ENCODE measurements around the gene GIPR.
"Not testable (repeated sequence)": the region's sequence is repeated elsewhere in the genome, so short reads cannot be mapped to it uniquely, and the experiment has no call there.

GIPR gene, protein sequence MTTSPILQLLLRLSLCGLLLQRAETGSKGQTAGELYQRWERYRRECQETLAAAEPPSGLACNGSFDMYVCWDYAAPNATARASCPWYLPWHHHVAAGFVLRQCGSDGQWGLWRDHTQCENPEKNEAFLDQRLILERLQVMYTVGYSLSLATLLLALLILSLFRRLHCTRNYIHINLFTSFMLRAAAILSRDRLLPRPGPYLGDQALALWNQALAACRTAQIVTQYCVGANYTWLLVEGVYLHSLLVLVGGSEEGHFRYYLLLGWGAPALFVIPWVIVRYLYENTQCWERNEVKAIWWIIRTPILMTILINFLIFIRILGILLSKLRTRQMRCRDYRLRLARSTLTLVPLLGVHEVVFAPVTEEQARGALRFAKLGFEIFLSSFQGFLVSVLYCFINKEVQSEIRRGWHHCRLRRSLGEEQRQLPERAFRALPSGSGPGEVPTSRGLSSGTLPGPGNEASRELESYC
- 1.1 to 7.7 (median 4.0) reads per million in 4 donors for total RNA-seq

DNA sequence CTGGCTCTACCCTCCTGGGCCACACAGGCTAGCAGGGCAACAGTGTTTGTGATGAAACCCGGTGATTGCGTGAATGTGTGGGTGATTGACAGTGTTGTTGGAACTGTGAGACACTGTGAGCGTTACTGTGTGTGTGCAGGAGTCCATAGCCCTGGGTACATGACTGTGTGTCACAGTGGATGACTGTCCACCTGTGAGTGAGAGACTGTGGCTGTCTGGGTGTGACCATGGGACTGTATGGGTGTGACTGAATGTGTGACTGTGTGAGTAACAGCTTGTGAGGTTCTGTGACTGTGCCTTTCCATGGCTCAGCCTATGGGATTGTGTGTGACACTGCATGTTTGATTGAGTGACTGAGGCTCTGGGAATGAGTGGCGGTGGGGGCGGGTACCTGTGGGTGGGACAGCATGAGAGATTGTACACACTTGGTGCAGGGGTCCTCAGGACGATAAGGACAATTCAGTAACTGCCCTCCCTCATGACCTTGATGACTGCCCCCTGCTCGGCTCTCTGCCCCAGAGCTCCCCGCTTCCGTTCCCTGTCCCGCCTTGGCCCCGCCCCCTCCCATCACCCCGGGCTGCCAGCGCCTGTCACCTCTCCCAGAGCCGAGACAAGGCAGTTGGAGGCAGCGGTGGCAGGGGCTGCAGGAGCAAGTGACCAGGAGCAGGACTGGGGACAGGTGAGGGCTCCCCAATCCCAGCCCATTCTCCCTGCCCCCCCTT is at the start of gene GIPR:
GIPR (plus strand) TSS at position 602 of the 722 bp plus-strand sequence. CDS start 1,300 bp downstream, outside the sequence.
- peak; percentile 25 to 69 (median 45) for DNase-seq

DNA sequence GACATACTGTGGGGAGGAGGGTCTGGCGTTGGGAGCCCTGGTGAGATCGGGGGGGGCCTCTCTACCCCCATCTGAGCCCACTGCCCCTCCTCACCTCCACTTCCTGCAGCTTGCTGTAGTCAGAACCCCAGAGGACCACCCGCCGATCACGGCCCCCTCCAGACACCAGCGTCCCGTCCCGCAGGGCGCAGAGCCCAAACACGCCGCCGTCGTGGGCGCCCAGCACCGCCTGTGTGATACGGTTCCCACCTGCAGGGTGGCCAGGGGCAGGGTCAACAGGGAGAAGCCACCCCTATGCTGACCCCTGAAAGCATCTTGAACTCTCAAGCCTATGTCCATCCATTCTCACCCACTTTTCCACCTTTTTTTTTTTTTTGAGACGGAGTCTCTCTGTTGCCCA is 46.6 kb upstream of the GIPR start:
- DNase-seq: no peak

DNA sequence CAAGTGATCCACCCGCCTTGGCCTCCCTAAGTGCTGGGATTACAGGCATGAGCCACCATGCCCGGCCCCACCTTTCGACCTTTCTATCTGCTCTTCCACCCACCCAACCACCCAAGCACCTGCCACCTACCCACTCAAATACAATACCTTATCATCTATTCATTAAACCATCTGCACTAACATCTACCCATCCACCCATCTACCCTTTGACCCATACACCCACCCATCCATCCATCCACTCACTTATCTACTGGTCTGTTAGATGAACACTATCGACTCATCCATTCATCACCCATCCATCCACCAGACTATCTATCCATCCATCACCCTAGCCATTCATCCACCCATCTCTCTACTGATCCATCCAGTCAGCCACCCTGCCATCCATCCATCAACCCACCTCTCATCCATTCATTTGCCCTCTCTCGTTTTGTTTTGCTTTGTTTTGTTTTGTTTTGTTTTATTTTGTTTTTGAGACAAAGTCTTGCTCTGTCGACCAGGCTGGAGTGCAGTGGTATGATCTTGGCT is 46.0 kb upstream of the GIPR start:
- DNase-seq: no peak

DNA sequence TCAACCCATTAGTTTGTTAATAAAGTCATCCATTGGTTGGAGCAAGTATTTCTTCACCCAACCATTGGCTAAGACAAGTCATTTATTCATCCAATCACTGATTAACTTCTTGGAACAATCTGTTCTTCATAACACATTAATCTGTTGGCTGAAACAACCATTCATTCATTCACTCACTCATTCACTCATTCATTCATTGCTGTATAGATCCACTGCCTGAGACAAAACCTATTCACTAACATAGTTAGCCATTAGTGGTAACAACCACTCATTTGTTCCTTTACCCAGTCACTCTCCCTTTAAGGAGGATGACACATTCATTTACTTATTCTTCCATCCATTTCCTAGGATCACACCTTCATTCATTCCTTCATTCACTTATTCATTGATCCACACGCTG is 44.0 kb upstream of the GIPR start:
- DNase-seq: no peak

DNA sequence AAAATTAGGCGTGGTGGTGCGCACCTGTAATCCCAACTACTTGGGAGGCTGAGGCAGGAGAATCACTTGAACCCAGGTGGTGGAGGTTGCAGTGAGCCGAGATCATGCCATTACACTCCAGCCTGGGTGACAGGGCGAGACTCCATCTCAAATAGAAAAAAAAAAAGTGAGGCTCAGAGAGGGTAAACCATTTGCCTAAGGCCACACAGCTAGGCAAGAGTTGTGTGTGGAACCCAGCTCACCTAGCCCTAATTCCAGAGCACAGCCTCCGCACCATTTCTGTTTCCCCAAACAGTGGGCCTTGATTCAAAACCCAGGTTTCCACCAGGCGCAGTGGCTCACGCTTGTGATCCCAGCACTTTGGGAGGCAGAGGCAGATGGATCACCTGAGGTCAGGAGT is 39.8 kb upstream of the GIPR start:
- DNase-seq: not testable (repeated sequence)

DNA sequence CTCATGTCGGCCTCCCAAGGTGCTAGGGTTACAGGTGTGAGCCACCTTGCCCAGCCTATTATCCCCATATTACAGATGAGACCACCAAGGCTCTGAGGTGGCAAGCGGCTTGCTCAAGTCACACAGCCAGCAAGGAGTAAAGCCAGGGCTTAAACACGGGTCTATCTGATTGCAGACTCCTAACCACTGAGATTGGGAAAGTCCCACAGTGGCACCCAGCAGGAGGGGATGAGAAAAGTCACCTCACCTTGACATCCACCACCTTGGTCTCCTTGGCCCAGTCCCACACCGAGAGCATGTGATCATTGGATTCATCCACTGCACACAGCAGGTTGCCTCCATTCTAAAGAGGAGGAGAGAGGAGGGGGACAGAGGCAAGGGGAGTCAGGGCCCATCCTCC is 38.3 kb upstream of the GIPR start:
- no peak for DNase-seq

DNA sequence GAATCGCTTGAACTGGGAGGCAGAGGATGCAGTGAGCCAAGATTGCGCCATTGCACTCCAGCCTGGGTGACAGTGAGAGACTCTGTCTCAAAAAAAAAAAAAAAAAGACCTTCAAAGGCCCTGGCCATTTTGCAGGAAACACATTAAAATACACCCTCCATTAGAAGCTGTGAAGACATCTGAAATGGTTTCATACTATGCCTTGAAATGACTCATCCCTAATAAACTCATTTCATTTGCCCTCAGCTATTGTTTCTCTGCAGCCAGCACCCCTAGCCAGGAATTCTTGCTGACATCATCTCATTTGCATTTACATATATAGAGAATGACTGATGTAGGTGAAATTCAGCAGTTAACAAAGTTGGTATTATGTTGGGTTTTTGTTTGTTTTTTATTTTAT is 37.6 kb upstream of the GIPR start:
- DNase-seq: peak in 1 of 5 donors; percentile 62

DNA sequence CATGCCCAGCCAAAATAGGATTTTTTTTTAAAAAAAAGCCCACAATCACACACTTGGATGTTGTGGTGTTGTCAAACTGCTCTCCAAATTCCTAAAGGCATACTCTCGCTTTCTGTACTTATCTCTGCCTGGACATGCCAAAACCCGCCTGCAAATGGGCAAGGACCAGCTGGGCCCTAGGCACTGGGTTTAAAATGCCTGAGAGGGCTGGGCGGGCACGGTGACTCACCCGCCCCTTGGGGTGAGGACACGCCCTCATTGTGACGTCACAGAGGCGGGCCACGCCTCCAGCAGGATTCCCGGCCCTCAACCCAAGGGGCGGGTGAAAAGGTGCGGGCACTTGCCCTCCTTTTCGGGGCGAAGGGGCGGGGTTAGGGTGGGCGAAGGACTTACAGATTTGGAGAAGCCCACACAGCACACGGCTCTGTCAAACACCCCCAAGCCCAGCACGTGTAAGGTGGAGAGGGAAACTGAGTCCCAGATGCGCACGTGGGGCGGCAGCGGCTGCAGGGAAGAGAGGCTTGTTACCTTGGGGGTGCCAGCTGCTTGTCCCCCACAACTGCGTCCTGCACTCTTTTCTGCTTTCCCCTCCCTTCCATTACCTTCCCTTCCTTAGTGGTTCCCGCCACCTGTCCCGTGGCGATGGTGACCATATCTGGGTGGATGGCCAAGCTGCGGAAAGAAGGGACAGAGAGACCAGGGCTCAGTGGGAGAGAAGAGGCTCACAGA is 35.4 kb upstream of the GIPR start:
- DNase-seq: no peak

DNA sequence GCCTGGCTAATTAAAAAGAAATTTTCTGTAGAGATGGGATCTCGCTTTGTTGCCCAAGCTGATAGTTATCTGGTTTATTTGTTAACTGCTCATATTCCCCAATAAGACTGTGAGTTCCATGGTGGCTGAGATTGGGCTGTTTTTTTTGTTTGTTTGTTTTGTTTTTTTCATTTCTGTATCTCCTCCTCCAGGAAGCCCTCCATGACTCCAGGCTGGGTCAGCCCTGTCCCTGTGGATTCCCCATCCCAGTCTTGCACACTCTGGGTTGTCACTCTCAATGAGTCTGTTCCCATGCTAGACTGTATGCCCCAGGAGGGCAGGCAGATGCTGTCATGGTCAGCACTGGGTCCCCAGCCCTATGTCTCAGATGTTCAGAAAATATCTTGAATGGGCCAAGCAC is 31.7 kb upstream of the GIPR start:
- DNase-seq: no peak

DNA sequence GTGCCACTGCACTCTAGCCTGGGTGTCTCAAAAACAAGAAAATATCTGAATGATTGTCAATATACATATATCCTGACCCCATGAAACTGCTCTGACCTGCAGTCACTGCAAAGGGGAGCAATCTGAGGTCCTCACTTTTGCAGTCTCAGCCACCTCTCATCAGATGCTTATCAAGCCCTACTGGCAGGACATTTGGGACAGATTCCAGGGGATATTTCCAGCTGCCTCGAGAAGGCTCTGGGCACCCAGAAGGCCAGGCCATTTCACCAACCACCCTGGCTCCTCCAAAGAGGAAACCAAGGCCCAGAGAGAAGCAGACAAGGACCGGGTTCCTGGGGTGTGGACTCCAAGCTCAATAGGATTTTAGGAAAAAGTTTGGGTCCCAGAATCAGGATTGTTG is 31.1 kb upstream of the GIPR start:
- no peak for DNase-seq

DNA sequence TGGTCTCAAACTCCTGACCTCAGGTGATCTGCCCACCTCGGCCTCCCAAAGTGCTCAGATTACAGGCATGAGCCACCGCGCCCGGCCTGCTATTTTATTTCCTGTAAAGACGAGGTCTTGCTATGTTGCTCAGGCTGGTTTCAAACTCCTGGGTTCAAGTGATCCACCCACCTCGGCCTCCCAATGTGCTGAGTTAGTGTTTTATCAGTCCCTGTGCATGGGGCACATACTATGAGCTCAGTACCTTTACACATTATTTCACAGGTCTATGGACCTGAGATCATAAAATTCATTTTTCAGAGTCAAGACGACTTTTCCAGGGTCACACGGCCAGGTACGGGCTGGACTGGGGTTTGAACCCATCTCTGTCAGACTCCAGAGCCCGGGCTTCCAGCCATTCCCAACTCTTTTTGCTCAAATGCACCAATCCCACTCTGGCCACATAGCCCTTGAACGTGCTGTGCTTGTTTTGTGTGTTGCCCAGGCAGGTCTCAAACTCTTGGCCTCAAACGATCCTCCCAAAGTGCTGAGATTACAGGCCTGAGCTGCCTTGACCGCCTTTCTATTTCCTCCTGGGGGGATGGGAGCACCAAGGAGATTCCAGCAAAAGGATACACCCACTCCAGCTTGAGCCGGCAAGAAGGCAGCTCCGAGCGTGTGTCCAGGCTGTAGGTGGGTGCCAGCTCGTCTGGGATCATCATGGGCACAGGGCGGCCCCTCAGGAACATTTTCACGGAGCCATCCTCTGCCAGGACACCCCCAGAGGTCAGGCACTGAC is 29.9 kb upstream of the GIPR start:
- DNase-seq: no peak

DNA sequence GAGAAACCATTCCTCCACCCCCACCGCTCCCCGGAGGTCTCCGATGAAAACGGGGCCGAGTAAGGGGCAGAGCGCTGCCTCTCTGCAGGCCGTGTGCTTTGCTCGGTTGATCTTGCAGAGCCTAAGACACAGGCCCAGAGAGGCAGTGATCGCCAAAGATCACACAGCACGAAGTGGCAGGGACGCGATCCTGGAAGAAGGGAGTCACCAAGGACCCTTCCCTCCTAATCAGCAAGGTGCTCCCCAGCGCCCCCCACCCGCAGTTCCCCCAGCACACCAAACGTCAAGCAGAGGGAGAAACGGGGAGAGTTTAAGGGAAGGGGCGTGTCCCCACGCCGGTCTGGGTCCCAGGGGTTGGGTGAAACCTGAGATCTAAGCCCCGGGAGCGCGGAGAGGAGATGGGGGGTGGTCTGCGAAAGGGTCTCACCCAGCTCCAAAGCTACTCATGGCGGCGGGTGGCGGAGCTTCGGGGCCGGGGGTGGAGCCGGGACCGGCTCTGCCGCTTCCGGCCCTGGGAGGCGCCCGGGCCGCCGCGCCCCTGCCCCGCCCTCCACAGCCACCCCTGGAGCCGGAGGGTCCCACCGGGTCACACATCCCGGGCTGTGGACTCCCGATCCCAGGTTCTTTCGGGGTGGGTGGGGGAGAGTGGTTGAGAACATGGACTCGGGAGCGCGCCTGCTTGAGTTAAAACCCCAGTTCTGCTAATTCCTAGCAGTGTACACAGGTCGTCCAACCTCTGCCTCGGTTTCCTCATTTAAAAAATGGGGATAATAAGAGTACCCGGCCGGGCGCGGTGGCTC is 28.9 kb upstream of the GIPR start, which contains the start of gene EML2:
EML2 (minus strand) TSS at position 468 of the 800 bp plus-strand sequence; CDS start at position 447, 21 bp downstream.
- peak; percentile 19 to 60 (median 33) for DNase-seq

DNA sequence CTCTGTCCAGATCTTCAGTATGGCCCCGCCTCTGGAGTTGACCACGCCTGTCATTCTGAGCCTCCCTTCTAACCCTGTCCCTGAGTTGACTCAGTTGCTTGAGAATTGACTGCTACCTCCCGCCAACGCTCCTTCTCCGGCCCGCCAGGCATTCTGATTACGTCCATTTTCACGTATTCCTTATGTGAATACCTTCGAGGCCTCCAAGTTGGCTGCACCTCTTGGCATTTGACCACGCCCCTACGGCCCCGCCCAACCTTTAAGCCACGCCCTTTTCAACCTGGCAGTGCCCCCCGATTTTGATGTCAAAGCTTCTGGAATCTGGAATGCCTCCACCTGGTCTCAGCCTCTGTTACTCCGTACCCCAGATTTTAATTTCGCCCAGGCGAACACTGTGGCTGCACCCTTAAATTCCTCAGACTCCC is 27.2 kb upstream of the GIPR start:
- peak in 1 of 5 donors; percentile 17 for DNase-seq

DNA sequence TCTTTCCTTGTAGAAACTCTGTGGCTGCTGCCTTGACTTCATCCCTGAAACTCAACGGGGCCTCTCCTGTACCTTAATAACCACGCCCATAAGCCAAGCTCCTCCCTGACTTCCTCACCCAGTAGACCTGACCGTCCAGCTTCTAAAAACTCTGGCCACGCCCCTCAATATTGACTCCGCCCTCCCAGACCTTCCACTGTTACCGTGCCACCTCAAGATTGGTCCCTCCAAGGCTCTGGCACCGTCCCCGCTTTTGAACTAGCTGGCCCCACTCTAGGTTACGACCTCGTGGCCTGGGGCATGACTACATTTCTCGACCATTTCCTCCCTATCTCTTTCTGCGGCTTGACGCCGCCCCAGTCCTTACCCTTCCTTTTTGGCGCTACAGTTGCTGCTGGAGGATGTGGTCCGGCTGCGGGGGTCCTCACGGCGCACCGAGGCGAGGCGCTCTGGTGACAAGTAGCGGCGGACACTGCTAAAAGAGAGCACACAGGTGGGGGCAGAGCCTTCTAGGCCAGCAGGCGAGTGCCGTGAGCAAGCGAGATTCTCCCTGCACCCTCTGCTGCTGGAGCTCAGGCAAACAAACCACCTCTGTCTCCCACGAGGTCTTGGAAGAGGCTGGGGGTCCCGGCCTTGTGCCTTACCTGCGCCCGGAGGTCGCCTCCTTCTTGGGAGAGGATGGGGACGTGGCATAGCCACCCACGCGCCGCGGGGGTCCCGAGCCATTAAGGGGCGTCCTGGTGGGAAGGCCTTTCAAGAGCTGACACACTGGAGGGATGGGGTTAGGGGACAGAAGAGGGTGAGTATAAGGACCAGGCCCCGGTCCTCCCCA is 26.5 kb upstream of the GIPR start:
- DNase-seq: peak; percentile 30 to 91 (median 52)

DNA sequence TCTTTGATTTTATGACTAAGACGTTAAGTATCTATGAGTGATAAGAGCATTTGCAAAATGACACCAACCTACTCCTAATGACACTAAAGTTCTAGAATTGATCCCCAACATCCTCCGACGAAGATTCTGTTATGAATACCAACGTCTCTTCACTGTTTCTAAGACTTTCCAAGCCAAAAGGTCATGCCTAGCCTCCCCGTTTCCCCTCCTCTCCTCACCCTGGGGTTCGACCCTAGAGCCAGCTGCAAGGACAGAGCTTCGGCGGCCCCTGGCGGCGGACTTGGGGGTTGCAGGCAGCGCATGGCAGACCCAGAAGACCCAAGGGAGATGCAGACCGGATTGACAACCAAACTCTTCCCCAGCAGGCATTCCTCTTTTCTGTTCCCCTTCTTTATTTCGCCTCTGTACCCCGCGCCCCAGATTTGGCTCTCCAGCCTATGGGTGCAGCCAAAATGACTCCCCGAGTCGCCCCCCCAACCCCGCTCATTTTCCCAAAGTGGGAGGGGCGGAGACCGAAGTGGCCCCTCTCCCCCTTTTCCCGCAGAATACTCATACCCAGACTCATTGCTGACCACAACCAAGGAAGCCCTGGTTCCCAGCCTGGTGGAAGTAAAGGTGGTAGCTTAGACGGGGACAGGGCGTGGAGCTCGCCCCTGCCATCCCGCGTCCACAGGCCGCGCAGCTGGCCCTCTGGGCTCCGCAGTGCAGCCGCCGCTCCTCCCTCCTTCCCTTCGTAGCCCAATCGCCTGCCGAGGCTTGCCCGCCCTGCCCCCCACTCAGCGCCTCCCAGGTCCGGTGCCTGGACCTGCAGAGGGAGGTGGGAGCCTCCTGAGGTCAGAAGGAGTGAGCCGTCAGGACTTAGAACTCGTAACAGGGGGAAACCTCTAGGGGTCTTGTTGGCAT is 24.7 kb upstream of the GIPR start:
- peak; percentile 65 to 88 (median 78) for DNase-seq

DNA sequence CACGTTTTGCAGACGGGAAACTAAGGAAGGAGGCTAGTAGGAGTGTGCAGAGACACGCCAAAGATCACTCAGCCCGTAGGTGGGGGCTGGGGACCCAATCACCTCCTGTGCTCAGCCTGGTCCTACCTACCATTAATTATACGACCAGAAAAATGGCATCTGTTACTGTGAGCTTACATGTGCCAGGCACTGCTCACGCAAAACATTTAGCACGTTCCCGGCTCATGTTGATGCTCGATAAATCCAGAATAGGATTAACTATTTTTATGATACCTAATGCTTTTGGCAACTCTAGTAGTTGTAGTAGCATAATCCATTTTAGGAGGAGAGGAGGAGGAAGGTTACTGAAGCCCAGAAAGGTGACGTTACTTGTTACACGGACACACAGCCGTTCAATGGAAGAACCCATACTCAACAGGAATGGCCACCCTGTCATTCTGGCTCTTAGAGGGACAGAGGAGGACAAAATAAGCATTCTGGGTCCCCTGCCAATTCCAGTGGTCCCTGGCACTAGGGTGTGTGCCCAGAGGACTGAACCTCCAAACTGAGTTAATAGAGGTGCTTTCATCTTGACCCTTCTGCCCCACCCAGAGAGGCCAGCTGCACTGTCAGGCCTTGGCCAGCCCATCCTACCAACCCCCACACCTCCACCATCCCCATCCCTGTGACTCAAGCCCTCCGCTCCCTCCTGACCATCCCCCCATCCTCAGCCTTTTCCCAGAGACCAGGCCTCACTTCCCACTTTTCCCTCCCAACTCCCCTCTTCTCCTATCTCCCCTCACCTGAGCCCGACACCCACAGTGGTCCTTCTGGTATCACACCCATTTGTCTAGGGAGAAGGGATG is 23.9 kb upstream of the GIPR start:
- no peak for DNase-seq

DNA sequence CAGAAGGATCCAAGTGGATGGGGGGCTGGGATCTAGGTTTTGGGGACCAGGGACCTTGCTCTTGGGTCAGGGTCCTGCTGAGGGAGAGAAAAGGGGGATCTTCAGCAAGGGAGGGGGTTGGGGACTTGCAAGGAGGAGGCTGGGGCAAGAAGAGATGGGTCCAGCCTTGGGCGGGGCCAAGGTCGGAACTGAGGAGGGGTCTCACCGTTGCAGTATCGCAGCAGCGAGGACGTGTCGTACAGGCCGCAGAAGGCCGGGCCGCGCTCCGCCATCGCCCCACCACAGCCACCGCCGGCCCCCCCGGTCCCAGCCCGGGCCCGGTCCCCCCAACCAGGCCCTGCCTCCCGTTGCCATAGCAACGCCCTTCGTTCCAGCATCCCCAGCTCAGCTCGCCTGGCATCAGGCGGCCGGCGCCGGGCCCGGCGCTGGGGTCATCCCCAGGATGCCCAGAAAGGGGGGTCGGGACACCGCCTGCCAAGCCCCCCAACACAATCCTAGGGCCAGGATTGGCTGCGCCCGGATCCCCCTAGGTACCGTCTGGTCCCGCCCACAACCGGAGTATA is 22.9 kb upstream of the GIPR start:
- DNase-seq: no peak
